Measurements from ENCODE around the gene PHF8. TPM values are rescaled to one million over a fixed set of nuclear protein-coding genes. Genes with fewer than 3 reads are reported as not detected.

PHF8 gene
- total and polyA plus RNA-seq, 9 of the 15 experiments (the other 6 are each of a cell fraction or from before 2014, with no cell fraction given): 2.5 to 25.7 (median 12.1) TPM

DNA sequence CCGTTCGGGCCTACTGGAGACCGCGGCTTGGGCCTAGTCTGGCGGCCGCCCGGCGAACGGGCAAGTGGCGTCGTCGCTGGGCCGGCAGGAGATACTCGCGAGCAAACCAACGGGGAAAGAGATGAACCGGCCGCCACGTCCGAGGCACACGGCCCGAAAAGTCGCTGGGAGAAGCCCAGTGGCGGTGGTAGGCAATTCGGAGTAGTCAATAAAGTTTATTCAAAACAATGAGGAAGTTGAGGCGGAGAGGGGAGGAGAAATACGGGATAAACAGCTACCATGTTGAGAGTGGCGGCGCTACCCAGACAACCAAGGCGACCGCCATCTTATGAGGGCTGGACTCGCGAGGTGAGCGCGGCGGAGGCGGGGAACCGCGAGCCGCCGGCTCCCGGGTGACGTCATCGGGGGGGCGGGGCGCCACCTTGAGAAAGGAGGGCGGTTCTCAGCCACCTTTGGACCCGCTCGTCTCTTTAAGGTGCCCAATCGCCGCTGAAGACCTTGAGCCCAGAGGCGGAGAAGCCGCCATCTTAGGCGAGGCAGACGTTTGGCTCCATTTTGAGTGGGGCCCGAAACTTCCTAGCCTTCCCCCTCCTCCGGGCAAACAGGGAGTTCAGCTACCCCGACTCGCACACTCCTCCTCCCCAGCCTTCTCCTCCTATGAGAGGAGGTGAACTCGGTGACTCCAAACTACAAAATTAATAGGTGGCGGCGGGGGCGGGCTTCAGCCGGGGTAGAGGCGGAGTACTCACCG, at the start of gene PHF8 (continued):
- TF ChIP-seq, protein P1, sequence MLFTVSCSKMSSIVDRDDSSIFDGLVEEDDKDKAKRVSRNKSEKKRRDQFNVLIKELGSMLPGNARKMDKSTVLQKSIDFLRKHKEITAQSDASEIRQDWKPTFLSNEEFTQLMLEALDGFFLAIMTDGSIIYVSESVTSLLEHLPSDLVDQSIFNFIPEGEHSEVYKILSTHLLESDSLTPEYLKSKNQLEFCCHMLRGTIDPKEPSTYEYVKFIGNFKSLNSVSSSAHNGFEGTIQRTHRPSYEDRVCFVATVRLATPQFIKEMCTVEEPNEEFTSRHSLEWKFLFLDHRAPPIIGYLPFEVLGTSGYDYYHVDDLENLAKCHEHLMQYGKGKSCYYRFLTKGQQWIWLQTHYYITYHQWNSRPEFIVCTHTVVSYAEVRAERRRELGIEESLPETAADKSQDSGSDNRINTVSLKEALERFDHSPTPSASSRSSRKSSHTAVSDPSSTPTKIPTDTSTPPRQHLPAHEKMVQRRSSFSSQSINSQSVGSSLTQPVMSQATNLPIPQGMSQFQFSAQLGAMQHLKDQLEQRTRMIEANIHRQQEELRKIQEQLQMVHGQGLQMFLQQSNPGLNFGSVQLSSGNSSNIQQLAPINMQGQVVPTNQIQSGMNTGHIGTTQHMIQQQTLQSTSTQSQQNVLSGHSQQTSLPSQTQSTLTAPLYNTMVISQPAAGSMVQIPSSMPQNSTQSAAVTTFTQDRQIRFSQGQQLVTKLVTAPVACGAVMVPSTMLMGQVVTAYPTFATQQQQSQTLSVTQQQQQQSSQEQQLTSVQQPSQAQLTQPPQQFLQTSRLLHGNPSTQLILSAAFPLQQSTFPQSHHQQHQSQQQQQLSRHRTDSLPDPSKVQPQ (CRISPR knock-in tag; IDR thresholded peaks at IDR 0.05; ENCODE audit: borderline replicate concordance): no peak
- TF ChIP-seq, protein P2, sequence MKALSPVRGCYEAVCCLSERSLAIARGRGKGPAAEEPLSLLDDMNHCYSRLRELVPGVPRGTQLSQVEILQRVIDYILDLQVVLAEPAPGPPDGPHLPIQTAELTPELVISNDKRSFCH (CRISPR knock-in tag; IDR thresholded peaks at IDR 0.05): no peak
- TF ChIP-seq, protein P2 (tag; IDR thresholded peaks at IDR 0.05): peak; percentile 70
- TF ChIP-seq POLR3A (IDR thresholded peaks at IDR 0.05; ENCODE audit: borderline replicate concordance, extremely low read depth, insufficient read depth, insufficient read length) (no peak), ZNF785 (CRISPR knock-in tag; IDR thresholded peaks at IDR 0.05) (no peak), RBM25 (IDR thresholded peaks at IDR 0.05; ENCODE audit: low read depth, low read length, severe bottlenecking) (no peak), MAFF (IDR thresholded peaks at IDR 0.05; ENCODE audit: low read length) (no peak), C11orf30 (IDR thresholded peaks at IDR 0.05; ENCODE audit: low read depth) (no peak), HNRNPH1 (optimal IDR thresholded peaks at IDR 0.05; ENCODE audit: low read depth, low read length) (no peak), SOX6 (IDR thresholded peaks at IDR 0.05) (no peak), NFATC3 (IDR thresholded peaks at IDR 0.05) (no peak), ZNF23 (CRISPR knock-in tag; IDR thresholded peaks at IDR 0.05) (no peak), ZNF740 (CRISPR knock-in tag; IDR thresholded peaks at IDR 0.05) (0 out of 2 replicates have a peak, but pooled peaks have one; percentile 21), ZNF740 (tag; IDR thresholded peaks at IDR 0.05) (no peak), PRPF4 (IDR thresholded peaks at IDR 0.05; ENCODE audit: insufficient read depth, low read depth, low read length, poor library complexity, severe bottlenecking) (no peak), HSF4 (CRISPR knock-in tag; IDR thresholded peaks at IDR 0.05; ENCODE audit: borderline replicate concordance) (no peak), HDAC3 (IDR thresholded peaks at IDR 0.05; ENCODE audit: borderline replicate concordance, partially characterized antibody) (no peak), HNRNPUL1 (IDR thresholded peaks at IDR 0.05; ENCODE audit: low read length) (no peak), WHSC1 (IDR thresholded peaks at IDR 0.05; ENCODE audit: low read length) (no peak), ZNF140 (CRISPR knock-in tag; IDR thresholded peaks at IDR 0.05) (no peak), MEF2A (IDR thresholded peaks at IDR 0.05; ENCODE audit: control insufficient read depth, low read depth, low read length) (no peak), ZNF507 (tag; conservative IDR thresholded peaks at IDR 0.05) (no peak), ZNF717 (CRISPR knock-in tag; IDR thresholded peaks at IDR 0.05) (no peak)
- TF ChIP-seq, protein P3, sequence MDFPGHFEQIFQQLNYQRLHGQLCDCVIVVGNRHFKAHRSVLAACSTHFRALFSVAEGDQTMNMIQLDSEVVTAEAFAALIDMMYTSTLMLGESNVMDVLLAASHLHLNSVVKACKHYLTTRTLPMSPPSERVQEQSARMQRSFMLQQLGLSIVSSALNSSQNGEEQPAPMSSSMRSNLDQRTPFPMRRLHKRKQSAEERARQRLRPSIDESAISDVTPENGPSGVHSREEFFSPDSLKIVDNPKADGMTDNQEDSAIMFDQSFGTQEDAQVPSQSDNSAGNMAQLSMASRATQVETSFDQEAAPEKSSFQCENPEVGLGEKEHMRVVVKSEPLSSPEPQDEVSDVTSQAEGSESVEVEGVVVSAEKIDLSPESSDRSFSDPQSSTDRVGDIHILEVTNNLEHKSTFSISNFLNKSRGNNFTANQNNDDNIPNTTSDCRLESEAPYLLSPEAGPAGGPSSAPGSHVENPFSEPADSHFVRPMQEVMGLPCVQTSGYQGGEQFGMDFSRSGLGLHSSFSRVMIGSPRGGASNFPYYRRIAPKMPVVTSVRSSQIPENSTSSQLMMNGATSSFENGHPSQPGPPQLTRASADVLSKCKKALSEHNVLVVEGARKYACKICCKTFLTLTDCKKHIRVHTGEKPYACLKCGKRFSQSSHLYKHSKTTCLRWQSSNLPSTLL (IDR thresholded peaks at IDR 0.05): no peak

Measured in K562 (cell line).